ENCODE results near the gene CLDN15.

DNA sequence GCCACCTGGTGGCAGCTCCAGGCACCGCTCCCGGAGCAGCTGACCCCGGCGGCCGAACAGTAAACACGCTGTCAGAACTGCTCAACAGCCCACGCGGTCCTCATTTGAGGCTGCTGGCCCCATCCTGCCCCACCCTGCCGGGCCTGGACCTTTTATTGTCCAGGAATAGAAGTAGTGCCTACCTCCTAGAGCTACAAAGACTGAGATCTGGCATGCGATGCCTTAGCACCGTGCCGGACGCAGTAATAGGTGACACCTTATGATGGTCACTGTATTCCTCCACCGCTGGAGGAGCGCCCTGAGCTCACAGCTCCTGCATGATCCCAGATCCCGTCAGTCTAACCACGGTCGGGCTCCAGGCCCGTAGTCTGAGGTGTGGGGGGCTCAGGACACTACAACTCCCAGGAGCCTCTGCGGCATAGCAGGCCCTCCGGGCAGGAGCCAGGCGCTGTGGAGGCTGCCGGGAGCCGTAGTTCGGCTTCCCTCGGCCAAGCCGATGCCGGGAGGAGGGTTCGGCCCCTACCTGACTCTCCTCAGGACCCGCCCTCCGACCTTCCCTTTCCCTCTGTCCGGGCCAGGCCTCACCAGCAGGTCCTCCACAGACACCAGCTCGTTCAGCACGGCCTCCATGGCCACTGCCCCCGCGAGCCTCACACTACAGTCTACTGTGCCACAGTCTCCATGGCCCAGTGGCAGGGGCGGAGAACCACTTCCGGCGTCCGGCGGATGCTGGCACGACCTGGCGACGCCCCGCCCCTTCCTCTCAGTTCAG is 7.0 kb upstream of the CLDN15 start, which contains the start of gene FIS1:
- TF ChIP-seq ZNF274 (IDR thresholded peaks at IDR 0.05; ENCODE audit: low read depth, low read length) (no peak), SUZ12 (IDR thresholded peaks at IDR 0.05; ENCODE audit: extremely low read depth, insufficient read depth, insufficient read length) (no peak), YY1 (IDR thresholded peaks at IDR 0.05; ENCODE audit: insufficient read depth, insufficient read length) (no peak)
